GM18907 (cell line): ENCODE data around the gene NPVF.

Source experiments
- ATAC-seq: cut with Tn5 transposase; IDR thresholded peaks from one replicate; pipeline ENCODE4 v1.9.1; 2021; ENCODE audit warnings: mild to moderate bottlenecking, moderate library complexity; ENCODE audit not compliant: unreplicated experiment

The NPVF gene

GRCh38 chr7:25228386-25228785 is at the start of gene NPVF:
Gene NPVF (minus strand): TSS chr7:25228486. CDS start chr7:25228439, 47 bp downstream.
- no peak for ATAC-seq

- ATAC-seq, result no peak
Measured at GRCh38 chr7:25272265-25272664, 44.0 kb upstream of the NPVF start.

- ATAC-seq, result no peak
Measured at GRCh38 chr7:25263337-25263736, 35.1 kb upstream of the NPVF start.

- no peak for ATAC-seq
Measured at GRCh38 chr7:25262586-25262985, 34.3 kb upstream of the NPVF start.

- no peak for ATAC-seq
Measured at GRCh38 chr7:25261545-25262140, 33.4 kb upstream of the NPVF start.

- ATAC-seq, result no peak
Measured at GRCh38 chr7:25260862-25261494, 32.7 kb upstream of the NPVF start.

- peak; percentile 75 for ATAC-seq
Measured at GRCh38 chr7:25259487-25260243, 31.4 kb upstream of the NPVF start.

GRCh38 chr7:25256333-25256819 is 28.1 kb upstream of the NPVF start:
- ATAC-seq, result no peak

GRCh38 chr7:25255611-25256332 is 27.5 kb upstream of the NPVF start:
- no peak for ATAC-seq

- no peak for ATAC-seq
Measured at GRCh38 chr7:25254604-25255003, 26.3 kb upstream of the NPVF start.

- no peak for ATAC-seq
Measured at GRCh38 chr7:25253714-25254113, 25.4 kb upstream of the NPVF start.

- ATAC-seq, result no peak
Measured at GRCh38 chr7:25250386-25250785, 22.1 kb upstream of the NPVF start.

- no peak for ATAC-seq
Measured at GRCh38 chr7:25249772-25250171, 21.5 kb upstream of the NPVF start.

GRCh38 chr7:25246306-25246705 is 18.0 kb upstream of the NPVF start:
- no peak for ATAC-seq

GRCh38 chr7:25244254-25245033 is 16.2 kb upstream of the NPVF start:
- ATAC-seq, result no peak

- ATAC-seq, result no peak
Measured at GRCh38 chr7:25242678-25243077, 14.4 kb upstream of the NPVF start.

- no peak for ATAC-seq
Measured at GRCh38 chr7:25240896-25241295, 12.6 kb upstream of the NPVF start.

GRCh38 chr7:25240340-25240739 is 12.1 kb upstream of the NPVF start:
- no peak for ATAC-seq

GRCh38 chr7:25239888-25240287 is 11.6 kb upstream of the NPVF start:
- ATAC-seq, result no peak

- no peak for ATAC-seq
Measured at GRCh38 chr7:25238066-25238725, 9.9 kb upstream of the NPVF start.
